GM10248 (cell line): ENCODE results near the gene PHF5A.

Source experiments
- CTCF ChIA-PET: fragments of 300-600 bp; sonication (Branson Sonifier 250); formaldehyde crosslinking; extraction: SDS; loops from one replicate; lab custom pipeline; 2021; ENCODE audit warnings: antibody characterized with exemption; lab: Yijun Ruan, JAX
- POLR2A ChIA-PET: fragments of 350-650 bp; sonication (Branson Sonifier 250); formaldehyde crosslinking; extraction: SDS; loops from one replicate; lab custom pipeline; 2020; ENCODE audit warnings: antibody characterized with exemption; lab: Yijun Ruan, JAX
- DNase-seq: peaks from one replicate; pipeline ENCODE4 v3.0.0; 2012; ENCODE audit errors: extremely low spot score
- CTCF ChIP-seq: IDR thresholded peaks from 2 replicates; pipeline ENCODE4 v1.5.1; 2012; ENCODE audit warnings: mild to moderate bottlenecking, low read depth; ENCODE audit errors: extremely low read depth, missing control alignments, control extremely low read depth

PHF5A gene

GRCh38 chr22:41512421-41513194 lies 44.1 kb upstream of the PHF5A start:
- CTCF ChIA-PET = interaction anchor here (1.0 to 3.2 kb wide), 3 partner anchors 14 to 110 kb away, joined by 3 to 18 read pairs (median 5); no protein-coding TSS in a partner anchor
- no peak for DNase-seq
- POLR2A ChIA-PET = interaction anchor here (0.6 kb wide), 1 partner anchor 17 kb away, joined by 4 read pairs; no protein-coding TSS in a partner anchor
- no peak for TF ChIP-seq CTCF

GRCh38 chr22:41511521-41511968 lies 43.1 kb upstream of the PHF5A start:
- ChIA-PET POLR2A (no interaction called here), CTCF (no interaction called here)
- no peak for DNase-seq
- no peak for TF ChIP-seq CTCF

GRCh38 chr22:41508770-41509170 lies 40.3 kb upstream of the PHF5A start:
- CTCF ChIA-PET = interaction anchor here (0.8 to 2.6 kb wide), 3 partner anchors 9 to 18 kb away, joined by 3 to 10 read pairs (median 5); no protein-coding TSS in a partner anchor
- POLR2A ChIA-PET = interaction anchor here (0.6 kb wide), 2 partner anchors 41 to 588 kb away, joined by 3 to 5 read pairs; no protein-coding TSS in a partner anchor

GRCh38 chr22:41507330-41508063 lies 39.0 kb upstream of the PHF5A start:
- CTCF ChIA-PET = interaction anchor here (1.2 to 2.9 kb wide), 2 partner anchors 10 to 11 kb away, joined by 4 to 14 read pairs; no protein-coding TSS in a partner anchor
- POLR2A ChIA-PET = interaction anchor here (0.5 to 1.3 kb wide), 2 partner anchors 61 to 560 kb away, joined by 3 to 7 read pairs; partner anchors contain the start of gene TOB2
- TF ChIP-seq CTCF = no peak
- DNase-seq = no peak

More at GRCh38 chr22:41508770-41509170, 40.3 kb upstream of the PHF5A start:
- TF ChIP-seq CTCF = no peak
- DNase-seq = no peak

GRCh38 chr22:41505511-41506220 lies 37.2 kb upstream of the PHF5A start:
- DNase-seq = no peak
- ChIA-PET POLR2A (interaction anchor here (0.5 kb wide), 1 partner anchor 113 kb away, joined by 4 read pairs; no protein-coding TSS in a partner anchor), CTCF (interaction anchor here (0.9 to 7.8 kb wide), 6 partner anchors 12 to 103 kb away, joined by 3 to 66 read pairs (median 6); no protein-coding TSS in a partner anchor)
- TF ChIP-seq CTCF = no peak
